NT2/D1 (cell line): ENCODE measurements around the gene SPDL1.

ENCODE experiments used
- SUZ12 ChIP-seq: IDR thresholded peaks from 2 replicates; pipeline ENCODE4 v1.6.1; 2011; ENCODE audit not compliant: insufficient read length, insufficient read depth; ENCODE audit errors: extremely low read depth
- YY1 ChIP-seq: IDR thresholded peaks from 2 replicates; pipeline ENCODE4 v1.6.1; 2011; ENCODE audit not compliant: insufficient read length, insufficient read depth
- ZNF274 ChIP-seq: IDR thresholded peaks from 2 replicates; pipeline ENCODE4 v1.6.1; 2011; ENCODE audit warnings: mild to moderate bottlenecking, low read depth, low read length

DNA sequence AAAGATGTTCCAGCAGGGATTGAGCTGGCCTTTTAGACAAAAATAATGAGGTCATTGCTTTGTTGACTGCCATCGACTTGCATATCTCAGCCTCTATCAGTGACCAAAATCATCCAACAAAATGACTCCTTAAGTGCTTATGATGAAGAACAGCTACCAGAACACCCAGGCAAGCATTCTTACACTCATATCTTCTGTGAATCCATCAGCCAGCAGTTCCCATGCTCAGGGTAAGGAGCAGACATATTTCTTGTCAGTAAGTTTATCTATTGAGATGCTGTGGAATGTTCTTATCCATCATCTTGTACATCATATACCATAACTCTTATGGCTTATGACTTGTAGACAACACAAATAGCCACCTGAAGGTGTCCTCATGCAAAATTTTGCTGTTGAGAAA is 20.2 kb upstream of the SPDL1 start:
- TF ChIP-seq YY1 = no peak
- no peak for TF ChIP-seq ZNF274
- no peak for TF ChIP-seq SUZ12
